Upper lobe of left lung (tissue), 4 donors: ENCODE results near the gene MYO9B.

ENCODE experiments used
- CTCF ChIP-seq, 6 experiments: fragments of 450-650 bp in 4 of 6; fragments of 200-600 bp in 2 of 6; sonication (generic) in 2 of 6; IDR thresholded peaks; one replicate each; pipeline ENCODE4 v1.5.1; 2016 to 2019; ENCODE audit warnings: antibody characterized with exemption in 6 of 6
- EP300 ChIP-seq, 4 donors: sonication (generic); formaldehyde crosslinking; IDR thresholded peaks; one replicate each; pipeline ENCODE4 v1.5.1; 2017; ENCODE audit warnings: antibody characterized with exemption in 4 of 4, control low read depth in 2 of 4
- POLR2A ChIP-seq, 4 donors: fragments of 450-650 bp; IDR thresholded peaks; one replicate each; pipeline ENCODE4 v1.5.1; 2016 to 2017; ENCODE audit warnings: antibody characterized with exemption in 4 of 4, mild to moderate bottlenecking in 2 of 4

DNA sequence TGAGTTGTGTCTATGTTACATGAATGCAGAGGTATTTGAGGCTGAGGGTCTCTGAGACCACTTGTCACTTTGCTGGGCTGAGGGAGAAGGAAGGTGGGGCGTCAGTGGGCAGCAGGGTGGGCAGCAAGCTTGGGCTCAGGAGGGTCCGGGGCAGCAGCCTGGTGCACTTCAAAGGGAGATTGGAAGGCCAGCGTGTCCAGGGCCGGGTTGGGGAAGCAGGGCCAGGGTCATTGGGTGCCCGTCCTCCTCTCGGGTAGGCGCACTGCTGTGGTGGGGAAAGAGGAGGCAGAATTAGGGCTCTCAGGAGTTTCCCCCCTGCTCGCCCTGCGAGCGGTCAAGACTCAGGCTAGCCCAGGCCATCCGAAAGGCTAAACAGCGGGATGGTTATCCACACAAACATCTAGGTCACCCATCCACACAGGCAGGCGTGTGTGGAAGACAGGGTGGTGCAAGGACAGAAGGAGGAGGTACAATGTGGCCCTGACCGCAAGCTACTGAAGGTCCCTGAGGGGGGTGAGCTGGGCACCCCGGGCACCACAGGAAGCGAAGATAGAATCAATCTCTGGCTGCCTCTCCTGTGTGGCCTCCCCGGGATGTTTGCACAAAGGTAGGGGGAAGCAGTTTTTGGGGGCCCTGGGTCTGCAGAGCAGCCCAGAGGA, 37.7 kb downstream of the MYO9B start:
- no peak for TF ChIP-seq CTCF (IDR thresholded peaks at IDR 0.05)
- TF ChIP-seq EP300 (IDR thresholded peaks at IDR 0.05), result no peak
- no peak for TF ChIP-seq POLR2A (IDR thresholded peaks at IDR 0.05)
